ENCODE measurements around the gene KIF7. TPM values are rescaled to one million over a fixed set of nuclear protein-coding genes. Genes with fewer than 3 reads are reported as not detected.

Gene KIF7
- total and polyA plus RNA-seq, 2 donors (not counting 3 experiments of a cell fraction or from before 2014, with no cell fraction given): 4.2 to 11.3 TPM

DNA sequence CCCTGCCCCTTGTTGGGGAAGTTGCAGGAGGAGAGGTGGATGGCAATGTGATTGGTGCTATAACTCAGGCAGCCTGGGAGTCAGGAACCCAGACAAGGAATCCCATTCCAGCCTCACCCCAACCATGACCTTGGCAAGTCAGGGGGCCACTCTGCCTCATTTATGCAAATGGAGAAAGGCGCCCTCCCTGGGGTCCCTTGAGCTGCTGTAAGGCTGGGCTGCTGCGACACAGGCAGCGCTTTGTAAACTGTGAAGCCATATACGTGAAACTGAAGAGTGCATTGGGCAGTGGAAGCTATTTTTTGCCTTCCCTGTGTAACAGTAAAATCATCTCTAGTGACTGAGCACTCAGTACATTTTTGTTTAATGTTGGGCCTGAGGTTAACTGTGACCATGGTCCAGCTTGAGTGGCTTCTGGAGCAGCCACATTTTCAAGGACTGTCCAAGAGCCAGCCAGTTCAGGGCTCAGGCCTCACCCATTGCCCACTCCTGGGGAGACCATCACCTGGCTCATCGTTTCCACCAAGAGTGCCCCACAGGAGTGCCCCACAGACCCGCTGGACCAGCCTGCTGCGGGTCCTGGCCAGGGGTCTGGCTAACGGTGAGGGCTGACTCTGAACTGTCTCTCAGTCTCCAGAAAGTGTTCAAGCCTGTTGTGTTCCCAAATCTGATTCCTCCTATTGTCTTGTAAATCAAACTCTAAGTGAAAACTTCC lies 27.9 kb downstream of the KIF7 start:
- H3K79me2 ChIP-seq (ENCODE audit: control insufficient read depth, insufficient read depth, low read length): no peaks in the 10 kb centered on the region
- DNase-seq (ENCODE audit: low read depth, low spot score) (no peak), FAIRE-seq (no peak)
- no peaks in the 10 kb centered on the region for H3K4me1 ChIP-seq (ENCODE audit: control insufficient read depth, extremely low read depth, insufficient read depth, low read length)
- no peak overlapping the region for H3K27ac ChIP-seq (ENCODE audit: insufficient read depth, low read depth, low read length)
- no peaks in the 10 kb centered on the region for H3K9me3 ChIP-seq (replicated peaks; ENCODE audit: control insufficient read depth, insufficient read depth, low read length)
- H3K4me3 ChIP-seq (replicated peaks in 1 of 3; ENCODE audit: insufficient read depth in 1 of 3, low read depth in 1 of 3, low read length in 3 of 3): no peak overlapping the region
- no peaks in the 10 kb centered on the region for H3K27me3 ChIP-seq (ENCODE audit: control insufficient read depth in 2 of 2, insufficient read depth in 2 of 2, low read length in 2 of 2)
- no peak overlapping the region for H3K9ac ChIP-seq (replicated peaks; ENCODE audit: extremely low read depth, insufficient read depth, low read length)
- H3K36me3 ChIP-seq (ENCODE audit: control insufficient read depth in 2 of 2, extremely low read depth in 1 of 2, insufficient read depth in 2 of 2, low read length in 2 of 2): peaks cover 17 to 52% of the 10 kb centered on the region in 2 experiments
- no peak overlapping the region for H2AFZ ChIP-seq (ENCODE audit: low read depth, low read length)
- CTCF ChIA-PET: no interaction called here
- TF ChIP-seq MYC (IDR thresholded peaks at IDR 0.05; ENCODE audit: low read depth, low read length) (no peak), JUN (IDR thresholded peaks at IDR 0.05; ENCODE audit: borderline replicate concordance, insufficient read depth, insufficient read length, low read depth) (no peak), POLR2A (IDR thresholded peaks at IDR 0.05; ENCODE audit: low read depth, low read length) (no peak), POLR2AphosphoS5 (IDR thresholded peaks at IDR 0.05; ENCODE audit: insufficient read depth, low read depth, low read length) (no peak), EZH2 (IDR thresholded peaks at IDR 0.05; ENCODE audit: borderline replicate concordance, low read depth, low read length, severe bottlenecking) (no peak)
- TF ChIP-seq, protein P1, sequence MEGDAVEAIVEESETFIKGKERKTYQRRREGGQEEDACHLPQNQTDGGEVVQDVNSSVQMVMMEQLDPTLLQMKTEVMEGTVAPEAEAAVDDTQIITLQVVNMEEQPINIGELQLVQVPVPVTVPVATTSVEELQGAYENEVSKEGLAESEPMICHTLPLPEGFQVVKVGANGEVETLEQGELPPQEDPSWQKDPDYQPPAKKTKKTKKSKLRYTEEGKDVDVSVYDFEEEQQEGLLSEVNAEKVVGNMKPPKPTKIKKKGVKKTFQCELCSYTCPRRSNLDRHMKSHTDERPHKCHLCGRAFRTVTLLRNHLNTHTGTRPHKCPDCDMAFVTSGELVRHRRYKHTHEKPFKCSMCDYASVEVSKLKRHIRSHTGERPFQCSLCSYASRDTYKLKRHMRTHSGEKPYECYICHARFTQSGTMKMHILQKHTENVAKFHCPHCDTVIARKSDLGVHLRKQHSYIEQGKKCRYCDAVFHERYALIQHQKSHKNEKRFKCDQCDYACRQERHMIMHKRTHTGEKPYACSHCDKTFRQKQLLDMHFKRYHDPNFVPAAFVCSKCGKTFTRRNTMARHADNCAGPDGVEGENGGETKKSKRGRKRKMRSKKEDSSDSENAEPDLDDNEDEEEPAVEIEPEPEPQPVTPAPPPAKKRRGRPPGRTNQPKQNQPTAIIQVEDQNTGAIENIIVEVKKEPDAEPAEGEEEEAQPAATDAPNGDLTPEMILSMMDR (IDR thresholded peaks at IDR 0.05; ENCODE audit: extremely low read depth in 1 of 2, insufficient read depth in 1 of 2, low read depth in 1 of 2, low read length in 2 of 2): no peak
- POLR2A ChIA-PET: no interaction called here
- H3K9me1 ChIP-seq (replicated peaks; ENCODE audit: control insufficient read depth, extremely low read depth, insufficient read depth, low read length): no peaks in the 10 kb centered on the region
- TSS peak; percentile 2 for BruUV-seq (replicated peaks)
- no peaks in the 10 kb centered on the region for H4K20me1 ChIP-seq (replicated peaks; ENCODE audit: control insufficient read depth, extremely low read depth, insufficient read depth, low read length)
- no peak overlapping the region for H3K4me2 ChIP-seq (ENCODE audit: insufficient read depth, low read length)
- dilution Hi-C loops (cut with MboI; ENCODE audit: extremely low pct_ligation_motif_present, low sequenced_read_pairs) (no loop called here), intact Hi-C loops (cut with micrococcal nuclease) (no loop called here)

Measured in endothelial cell of umbilical vein (primary cell).